Measurements from ENCODE around the gene PGLYRP4.
"Not testable (repeated sequence)": the region's sequence is repeated elsewhere in the genome, so short reads cannot be mapped to it uniquely, and the experiment has no call there.

Gene PGLYRP4

DNA sequence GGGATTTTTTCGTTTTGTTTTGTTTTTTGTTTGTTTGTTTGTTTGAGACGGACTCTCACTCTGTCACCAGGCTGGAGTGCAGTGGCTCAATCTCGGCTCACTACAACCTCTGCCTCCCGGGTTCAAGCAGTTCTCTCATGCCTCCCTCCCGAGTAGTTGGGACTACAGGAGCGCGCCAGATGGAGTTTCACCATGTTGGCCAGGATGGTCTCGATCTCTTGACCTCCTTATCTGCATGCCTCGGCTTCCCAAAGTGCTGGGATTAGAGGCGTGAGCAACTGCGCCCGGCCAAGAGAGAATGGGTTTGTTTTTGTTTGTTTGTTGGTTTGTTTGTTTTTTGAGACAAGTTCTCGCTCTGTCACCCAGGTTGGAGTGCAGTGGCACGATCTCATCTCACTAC, 1.6 kb downstream of the PGLYRP4 start:
- not testable (repeated sequence) for H3K36me3 ChIP-seq (ENCODE audit: control insufficient read depth, insufficient read depth, low read length); H3K4me3 ChIP-seq (ENCODE audit: insufficient read depth, low read depth, low read length); H3K27me3 ChIP-seq (ENCODE audit: control insufficient read depth, insufficient read depth, low read length, poor library complexity, severe bottlenecking); H3K9me3 ChIP-seq (ENCODE audit: control insufficient read depth, low read length); H3K27ac ChIP-seq (ENCODE audit: insufficient read depth, low read depth, low read length, poor library complexity, severe bottlenecking); H3K4me1 ChIP-seq (ENCODE audit: control insufficient read depth, insufficient read depth, low read length)
- WGBS, 2 experiments, result 80 to 81% methylated on average over 14 of the region's 14 CpGs

DNA sequence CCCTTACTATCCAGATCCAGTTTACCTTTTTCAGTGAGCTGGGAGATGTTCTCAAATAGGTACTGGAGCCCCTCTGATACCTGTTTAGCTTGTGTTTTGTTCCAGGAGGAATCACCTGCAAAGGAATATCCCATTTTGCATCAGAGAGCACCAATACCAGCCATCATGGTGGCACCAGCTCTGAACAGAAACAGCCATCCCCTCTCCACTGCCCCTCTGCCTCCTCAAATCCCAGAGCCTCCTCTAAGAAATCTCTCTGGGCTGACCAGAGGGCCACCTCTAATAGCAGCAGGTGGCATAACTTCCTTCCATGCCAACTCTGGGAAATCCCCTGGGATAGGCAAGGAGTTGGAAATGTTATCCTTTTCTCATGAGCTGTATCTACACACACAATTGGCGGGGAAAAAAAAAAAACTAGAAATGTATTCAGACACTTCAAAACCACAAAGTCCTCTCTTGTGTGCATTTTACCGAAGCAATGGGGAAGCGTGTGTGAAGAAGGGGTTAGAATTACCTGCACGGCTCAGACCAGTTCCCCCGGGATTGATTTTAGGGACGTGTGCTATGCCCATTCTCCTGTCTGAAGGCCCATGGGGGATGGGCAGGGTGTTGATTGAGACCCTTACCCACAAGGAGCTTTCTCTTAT, 2.4 kb downstream of the PGLYRP4 start:
- Histone ChIP-seq H3K4me1 (ENCODE audit: control insufficient read depth, insufficient read depth, low read length) (no peaks in the 10 kb centered on the region), H3K27me3 (ENCODE audit: control insufficient read depth, insufficient read depth, low read length, poor library complexity, severe bottlenecking) (no peaks in the 10 kb centered on the region), H3K27ac (ENCODE audit: insufficient read depth, low read depth, low read length, poor library complexity, severe bottlenecking) (no peak overlapping the region), H3K9me3 (ENCODE audit: control insufficient read depth, low read length) (no peaks in the 10 kb centered on the region), H3K4me3 (ENCODE audit: insufficient read depth, low read depth, low read length) (no peak overlapping the region), H3K36me3 (ENCODE audit: control insufficient read depth, insufficient read depth, low read length) (no peaks in the 10 kb centered on the region)
- WGBS, 2 experiments, result 82 to 88% methylated on average over 6 of the region's 6 CpGs

DNA sequence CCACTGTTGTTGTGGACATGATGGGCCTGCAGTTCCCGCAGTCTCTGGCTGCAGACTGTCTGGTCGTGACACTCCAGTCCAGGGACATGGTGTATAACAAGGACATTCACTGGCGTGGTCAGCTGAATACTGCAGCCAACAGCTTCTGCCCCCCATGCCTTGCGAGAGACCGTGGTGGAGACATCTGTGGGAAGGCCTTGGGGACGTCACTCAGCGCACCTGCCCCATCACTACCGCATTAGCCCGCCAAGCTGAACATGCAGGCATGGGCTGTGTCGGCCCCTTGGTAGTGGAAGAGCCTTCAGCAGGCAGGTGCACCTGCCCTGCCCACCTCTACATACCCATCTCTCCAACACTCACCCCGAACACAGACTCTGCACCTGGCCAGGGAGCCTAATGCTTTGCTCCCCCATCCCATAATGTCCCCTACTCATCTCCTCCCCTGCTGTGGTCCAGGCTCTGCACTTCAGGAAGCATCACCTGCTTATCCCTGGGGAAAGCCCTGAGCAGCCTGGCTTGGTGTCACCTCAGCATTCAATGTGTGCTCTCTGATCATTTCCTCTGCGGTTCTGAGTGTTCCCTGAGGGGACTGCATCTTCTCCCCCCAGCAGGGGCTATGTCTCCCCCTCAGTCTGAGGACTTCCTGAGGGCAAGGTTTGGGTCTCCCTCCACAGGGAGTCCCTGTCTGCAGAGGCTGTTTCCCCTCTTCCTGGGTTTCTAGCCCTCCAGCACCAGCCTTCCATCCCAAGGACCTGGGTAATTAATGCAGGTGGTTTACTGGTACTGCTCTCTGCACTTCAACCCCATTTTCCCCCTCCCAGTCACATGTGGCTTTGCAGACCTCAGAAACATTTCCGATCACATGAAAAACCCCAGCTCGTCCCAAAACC, 3.2 kb downstream of the PGLYRP4 start:
- Histone ChIP-seq H3K27me3 (ENCODE audit: control insufficient read depth, insufficient read depth, low read length, poor library complexity, severe bottlenecking) (no peaks in the 10 kb centered on the region), H3K4me3 (ENCODE audit: insufficient read depth, low read depth, low read length) (no peak overlapping the region), H3K4me1 (ENCODE audit: control insufficient read depth, insufficient read depth, low read length) (no peaks in the 10 kb centered on the region), H3K36me3 (ENCODE audit: control insufficient read depth, insufficient read depth, low read length) (no peaks in the 10 kb centered on the region), H3K27ac (ENCODE audit: insufficient read depth, low read depth, low read length, poor library complexity, severe bottlenecking) (no peak overlapping the region), H3K9me3 (ENCODE audit: control insufficient read depth, low read length) (no peaks in the 10 kb centered on the region)
- WGBS, 2 experiments, result 91% methylated on average over 14 of the region's 14 CpGs

DNA sequence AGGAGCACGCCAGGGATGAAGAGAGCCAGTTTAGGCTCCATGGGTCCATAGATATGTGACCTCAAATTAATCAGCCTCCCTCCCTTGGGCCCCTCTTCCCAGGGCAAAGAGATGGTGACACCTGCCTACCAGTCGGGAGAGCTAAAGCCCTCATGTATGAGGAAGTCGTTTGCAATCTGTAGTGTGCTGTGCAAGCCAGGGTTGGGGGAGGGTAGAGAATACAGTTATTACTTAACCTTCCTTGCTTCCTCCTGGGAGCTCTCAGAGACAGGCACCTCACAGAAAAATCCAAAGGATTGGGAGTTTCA, 4.0 kb downstream of the PGLYRP4 start:
- no peaks in the 10 kb centered on the region for H3K9me3 ChIP-seq (ENCODE audit: control insufficient read depth, low read length)
- WGBS, 2 experiments, result 90% methylated on average over 3 of the region's 3 CpGs
- H3K27ac ChIP-seq (ENCODE audit: insufficient read depth, low read depth, low read length, poor library complexity, severe bottlenecking), result no peak overlapping the region
- no peak overlapping the region for H3K4me3 ChIP-seq (ENCODE audit: insufficient read depth, low read depth, low read length)
- H3K27me3 ChIP-seq (ENCODE audit: control insufficient read depth, insufficient read depth, low read length, poor library complexity, severe bottlenecking), result no peaks in the 10 kb centered on the region
- H3K36me3 ChIP-seq (ENCODE audit: control insufficient read depth, insufficient read depth, low read length), result no peaks in the 10 kb centered on the region
- no peaks in the 10 kb centered on the region for H3K4me1 ChIP-seq (ENCODE audit: control insufficient read depth, insufficient read depth, low read length)

DNA sequence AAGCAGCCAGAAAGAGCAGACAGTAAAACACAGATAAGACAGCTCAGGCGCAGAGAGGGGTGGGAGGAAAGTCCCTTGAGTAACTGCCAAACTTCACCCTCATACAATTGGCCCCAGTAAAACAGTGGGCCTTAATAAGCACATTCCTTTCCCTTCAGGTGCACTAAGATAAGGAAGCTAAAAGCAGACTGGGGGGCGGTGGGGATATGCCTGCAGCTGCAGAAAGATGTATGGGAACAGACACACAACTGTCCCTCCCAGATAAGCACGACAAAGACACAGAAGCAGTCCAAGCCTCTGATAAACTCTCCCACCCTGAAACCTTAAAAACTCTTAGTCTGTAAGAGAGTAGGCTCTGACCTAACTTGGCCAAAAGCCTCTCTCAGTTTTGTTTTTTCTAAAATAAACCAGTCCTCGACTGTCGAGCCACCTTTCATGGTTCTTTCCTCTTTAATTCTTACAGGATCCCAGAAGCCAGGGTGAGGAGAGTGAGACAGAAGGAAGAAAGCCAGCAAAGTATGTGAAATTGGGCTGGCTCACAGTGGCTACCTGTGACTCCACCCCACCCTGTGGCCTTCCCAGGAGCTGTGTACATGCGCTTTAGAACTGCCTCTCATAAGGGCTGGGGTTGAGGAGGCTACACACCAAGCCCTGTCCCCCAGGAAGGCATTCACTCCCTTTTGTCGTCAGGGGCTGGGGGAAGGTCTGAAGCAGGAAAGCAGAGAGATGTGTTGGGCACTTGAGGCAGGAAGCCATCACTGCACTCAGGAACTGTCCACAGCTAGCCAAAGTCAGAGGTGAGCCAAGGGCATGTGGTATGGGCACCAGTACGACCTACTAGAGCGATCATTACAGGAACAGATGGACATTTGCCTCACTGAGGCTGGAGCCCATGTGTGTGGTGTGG, 4.6 kb downstream of the PGLYRP4 start:
- H3K27me3 ChIP-seq (ENCODE audit: control insufficient read depth, insufficient read depth, low read length, poor library complexity, severe bottlenecking), result no peaks in the 10 kb centered on the region
- no peaks in the 10 kb centered on the region for H3K9me3 ChIP-seq (ENCODE audit: control insufficient read depth, low read length)
- H3K36me3 ChIP-seq (ENCODE audit: control insufficient read depth, insufficient read depth, low read length), result no peaks in the 10 kb centered on the region
- 88 to 89% methylated on average over 9 of the region's 9 CpGs for WGBS, 2 experiments
- no peak overlapping the region for H3K27ac ChIP-seq (ENCODE audit: insufficient read depth, low read depth, low read length, poor library complexity, severe bottlenecking)
- no peaks in the 10 kb centered on the region for H3K4me1 ChIP-seq (ENCODE audit: control insufficient read depth, insufficient read depth, low read length)
- no peak overlapping the region for H3K4me3 ChIP-seq (ENCODE audit: insufficient read depth, low read depth, low read length)

DNA sequence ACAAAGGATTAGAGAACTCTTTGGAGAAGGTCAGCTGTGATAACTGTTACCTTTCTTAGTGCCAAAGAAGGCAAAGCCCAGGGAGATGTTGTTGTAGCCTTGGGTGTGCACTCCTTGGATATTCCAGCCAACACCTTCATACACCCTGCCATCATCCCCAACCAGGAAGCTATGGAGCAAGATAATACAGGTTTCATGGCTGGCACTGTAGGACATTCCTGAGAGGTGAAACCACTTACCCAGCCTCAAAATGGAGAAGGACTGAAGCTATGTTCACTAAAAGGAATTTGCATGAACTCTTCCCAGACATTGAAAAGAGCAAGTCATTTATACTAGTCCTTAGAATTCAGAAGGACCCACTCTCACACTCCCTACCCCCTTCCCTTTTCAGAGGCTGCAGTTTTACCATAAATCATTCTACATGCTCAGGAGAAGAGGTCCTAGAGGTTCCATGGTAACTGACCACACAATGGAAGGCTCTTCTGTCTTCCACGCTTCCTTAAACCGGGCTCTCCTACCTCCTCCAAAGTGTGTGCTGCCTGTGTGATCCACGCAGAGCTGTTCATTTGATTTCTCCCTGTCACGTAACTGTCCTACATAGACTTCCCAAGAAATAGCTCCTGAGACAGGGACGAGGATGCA, 5.5 kb downstream of the PGLYRP4 start:
- WGBS, 2 experiments, result 69 to 71% methylated on average over 5 of the region's 5 CpGs
- Histone ChIP-seq H3K27ac (ENCODE audit: insufficient read depth, low read depth, low read length, poor library complexity, severe bottlenecking) (no peak overlapping the region), H3K27me3 (ENCODE audit: control insufficient read depth, insufficient read depth, low read length, poor library complexity, severe bottlenecking) (no peaks in the 10 kb centered on the region), H3K4me3 (ENCODE audit: insufficient read depth, low read depth, low read length) (no peak overlapping the region), H3K4me1 (ENCODE audit: control insufficient read depth, insufficient read depth, low read length) (no peaks in the 10 kb centered on the region), H3K36me3 (ENCODE audit: control insufficient read depth, insufficient read depth, low read length) (no peaks in the 10 kb centered on the region), H3K9me3 (ENCODE audit: control insufficient read depth, low read length) (no peaks in the 10 kb centered on the region)

DNA sequence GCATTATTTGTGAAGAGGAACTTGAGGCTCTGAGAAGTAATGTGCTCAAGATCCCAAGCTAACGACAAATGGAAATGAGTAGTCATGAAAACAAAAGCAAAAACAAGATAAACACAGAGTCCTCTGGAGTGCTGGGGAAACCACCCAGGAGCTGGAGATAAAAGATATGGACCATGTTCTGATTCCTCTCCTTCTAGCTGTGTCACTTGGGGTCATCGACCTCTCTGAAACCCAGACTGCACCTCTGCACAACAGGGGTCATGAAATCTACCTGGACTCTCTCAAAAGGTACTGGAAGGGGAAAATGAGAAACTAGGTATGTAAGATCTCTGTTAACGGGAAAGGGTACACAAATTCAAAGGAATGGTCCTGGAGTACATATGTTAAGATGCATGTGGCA, 6.5 kb downstream of the PGLYRP4 start:
- Histone ChIP-seq H3K36me3 (ENCODE audit: control insufficient read depth, insufficient read depth, low read length) (no peaks in the 10 kb centered on the region), H3K27ac (ENCODE audit: insufficient read depth, low read depth, low read length, poor library complexity, severe bottlenecking) (no peak overlapping the region), H3K4me3 (ENCODE audit: insufficient read depth, low read depth, low read length) (no peak overlapping the region), H3K4me1 (ENCODE audit: control insufficient read depth, insufficient read depth, low read length) (no peaks in the 10 kb centered on the region), H3K9me3 (ENCODE audit: control insufficient read depth, low read length) (no peaks in the 10 kb centered on the region), H3K27me3 (ENCODE audit: control insufficient read depth, insufficient read depth, low read length, poor library complexity, severe bottlenecking) (no peaks in the 10 kb centered on the region)
- WGBS, 2 experiments, result 92 to 94% methylated on average over 3 of the region's 3 CpGs

DNA sequence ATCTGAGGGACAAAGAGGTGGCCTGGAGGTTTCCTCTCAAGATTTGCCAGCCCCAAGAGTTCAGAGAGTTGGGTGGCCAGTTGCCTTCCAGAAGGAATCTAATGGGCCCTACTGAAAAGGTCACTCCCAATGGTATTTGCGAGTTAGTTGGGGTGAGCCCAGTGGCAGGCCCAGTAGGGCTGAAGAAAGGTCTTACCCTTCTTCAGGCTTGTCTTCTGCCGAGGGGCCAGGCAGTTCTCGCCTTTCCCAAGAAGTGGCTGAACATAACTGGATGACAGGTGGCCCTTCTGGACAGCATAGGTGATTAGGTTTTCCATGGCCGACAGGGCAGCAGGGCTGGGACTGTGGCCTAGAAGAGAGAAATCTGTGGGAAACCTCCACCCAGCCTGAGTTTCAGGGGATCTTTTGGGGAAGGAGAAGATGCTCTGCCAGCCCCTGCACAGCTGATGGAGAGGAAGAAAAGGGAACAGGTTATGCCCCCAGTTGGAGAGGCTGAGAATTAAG, 7.2 kb downstream of the PGLYRP4 start:
- no peak overlapping the region for H3K27ac ChIP-seq (ENCODE audit: insufficient read depth, low read depth, low read length, poor library complexity, severe bottlenecking)
- no peaks in the 10 kb centered on the region for H3K27me3 ChIP-seq (ENCODE audit: control insufficient read depth, insufficient read depth, low read length, poor library complexity, severe bottlenecking)
- 93 to 94% methylated on average over 4 of the region's 4 CpGs for WGBS, 2 experiments
- H3K9me3 ChIP-seq (ENCODE audit: control insufficient read depth, low read length), result no peaks in the 10 kb centered on the region
- H3K4me3 ChIP-seq (ENCODE audit: insufficient read depth, low read depth, low read length), result no peak overlapping the region
- H3K4me1 ChIP-seq (ENCODE audit: control insufficient read depth, insufficient read depth, low read length), result no peaks in the 10 kb centered on the region
- no peaks in the 10 kb centered on the region for H3K36me3 ChIP-seq (ENCODE audit: control insufficient read depth, insufficient read depth, low read length)

DNA sequence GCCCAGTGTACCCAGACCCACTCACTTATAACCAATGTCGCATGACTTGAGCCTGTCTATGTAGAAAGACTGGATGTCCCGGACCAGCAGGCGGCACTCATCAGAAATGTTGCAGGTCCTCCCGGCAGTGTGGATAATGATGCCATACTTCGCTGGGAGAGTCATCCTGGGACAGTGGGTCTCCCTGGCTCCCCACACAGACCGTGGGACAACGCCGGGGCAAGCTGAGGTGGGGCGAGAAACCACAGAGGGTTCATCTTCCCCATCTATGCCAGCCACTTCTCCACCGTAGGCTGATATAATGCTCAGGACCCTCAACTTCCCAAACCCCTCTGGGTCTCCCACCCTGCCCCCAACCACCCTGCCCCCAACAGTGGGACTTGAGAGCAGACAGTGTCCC, 8.3 kb downstream of the PGLYRP4 start:
- no peaks in the 10 kb centered on the region for H3K36me3 ChIP-seq (ENCODE audit: control insufficient read depth, insufficient read depth, low read length)
- no peaks in the 10 kb centered on the region for H3K9me3 ChIP-seq (ENCODE audit: control insufficient read depth, low read length)
- H3K27me3 ChIP-seq (ENCODE audit: control insufficient read depth, insufficient read depth, low read length, poor library complexity, severe bottlenecking), result no peaks in the 10 kb centered on the region
- no peak overlapping the region for H3K27ac ChIP-seq (ENCODE audit: insufficient read depth, low read depth, low read length, poor library complexity, severe bottlenecking)
- WGBS, 2 experiments, result 95 to 96% methylated on average over 10 of the region's 10 CpGs
- H3K4me3 ChIP-seq (ENCODE audit: insufficient read depth, low read depth, low read length), result no peak overlapping the region
- H3K4me1 ChIP-seq (ENCODE audit: control insufficient read depth, insufficient read depth, low read length), result no peaks in the 10 kb centered on the region
